Endothelial cell of umbilical vein (primary cell): ENCODE data around the gene GLOD4. TPM values are rescaled to one million over a fixed set of nuclear protein-coding genes. Genes with fewer than 3 reads are reported as not detected.

Experiments
- Bru-seq: library from RNA; stranded (reverse); fragments of 400-500 nt; gene quantifications from one replicate; lab custom pipeline; 2021; lab: Mats Ljungman, UMichigan
- BruChase-seq, 2 experiments: library from RNA; stranded (reverse); fragments of 400-500 nt; gene quantifications; one replicate each; lab custom pipeline; 2021; lab: Mats Ljungman, UMichigan
- BruUV-seq: library from RNA; stranded (reverse); fragments of 400-500 nt; replicated peaks from 2 replicates; lab custom pipeline; 2021; lab: Mats Ljungman, UMichigan
- CTCF ChIA-PET: fragments of 300-600, 350-600 bp; sonication (Branson Sonifier 250); formaldehyde crosslinking; loops from one replicate; lab custom pipeline; 2021; ENCODE audit warnings: antibody characterized with exemption, inconsistent platforms; lab: Charles Lee
- POLR2A ChIA-PET: fragments of 300-600, 350-600 bp; sonication (Branson Sonifier 250); formaldehyde crosslinking; loops from one replicate; lab custom pipeline; 2021; ENCODE audit warnings: antibody characterized with exemption, inconsistent platforms; lab: Charles Lee
- DNase-seq: peaks from one replicate; pipeline ENCODE4 v3.0.0-alpha.2; 2011; ENCODE audit warnings: low read depth, low spot score
- FAIRE-seq: peaks from 2 replicates; lab custom pipeline; 2011; peaks lifted over from hg19 to GRCh38; lab: Jason Lieb, UNC
- H2AFZ ChIP-seq: 2 replicates; pipeline ENCODE4 v1.6.0; 2012; ENCODE audit warnings: low read depth, low read length, control low read depth, inconsistent platforms
- H3K27ac ChIP-seq: 2 replicates; pipeline ENCODE4 v1.5.1; 2011; ENCODE audit warnings: low read depth, mild to moderate bottlenecking, control low read depth, low read length, moderate library complexity; ENCODE audit not compliant: insufficient read depth
- H3K27me3 ChIP-seq, 2 experiments: 2 replicates each; pipeline versions ENCODE4 v1.6.0 to v1.6.1; 2011; ENCODE audit warnings: low read length in 2 of 2, mixed read lengths in 1 of 2; ENCODE audit not compliant: control insufficient read depth in 2 of 2, insufficient read depth in 2 of 2
- H3K36me3 ChIP-seq, 2 experiments: 2 replicates in 1 of 2; 3 replicates in 1 of 2; pipeline ENCODE4 v1.5.1; 2011; ENCODE audit warnings: low read length in 2 of 2, mild to moderate bottlenecking in 1 of 2, moderate library complexity in 1 of 2; ENCODE audit not compliant: control insufficient read depth in 2 of 2, insufficient read depth in 2 of 2; ENCODE audit errors: extremely low read depth in 1 of 2
- H3K4me1 ChIP-seq: 3 replicates; pipeline ENCODE4 v1.5.1; 2011; ENCODE audit warnings: mild to moderate bottlenecking, low read length; ENCODE audit not compliant: control insufficient read depth, insufficient read depth; ENCODE audit errors: extremely low read depth
- H3K4me2 ChIP-seq: 2 replicates; pipeline ENCODE4 v1.6.1; 2011; ENCODE audit warnings: low read length, control low read depth, mixed read lengths; ENCODE audit not compliant: insufficient read depth
- H3K4me3 ChIP-seq, 3 experiments: fragments of 200-600 bp in 1 of 3; sonication (generic), shearing (Covaris generic) in 1 of 3; replicated peaks in 1 of 3; 2 replicates each; pipeline ENCODE4 v1.5.1; 2011 to 2016; ENCODE audit warnings: control low read depth in 3 of 3, low read length in 3 of 3, mild to moderate bottlenecking in 2 of 3, inconsistent platforms in 1 of 3, low read depth in 1 of 3, moderate library complexity in 1 of 3; ENCODE audit not compliant: insufficient read depth in 1 of 3
- H3K79me2 ChIP-seq: 2 replicates; pipeline ENCODE4 v1.6.0; 2012; ENCODE audit warnings: low read length, inconsistent platforms; ENCODE audit not compliant: control insufficient read depth, insufficient read depth
- H3K9ac ChIP-seq: replicated peaks from 2 replicates; pipeline ENCODE3; 2011; ENCODE audit warnings: low read length, control low read depth; ENCODE audit not compliant: insufficient read depth; ENCODE audit errors: extremely low read depth
- H3K9me1 ChIP-seq: replicated peaks from 3 replicates; pipeline ENCODE4 v1.6.0; 2011; ENCODE audit warnings: mild to moderate bottlenecking, low read length; ENCODE audit not compliant: control insufficient read depth, insufficient read depth; ENCODE audit errors: extremely low read depth
- H3K9me3 ChIP-seq: replicated peaks from 2 replicates; pipeline ENCODE4 v1.5.1; 2012; ENCODE audit warnings: low read length, inconsistent platforms; ENCODE audit not compliant: control insufficient read depth, insufficient read depth
- H4K20me1 ChIP-seq: replicated peaks from 2 replicates; pipeline ENCODE3; 2011; ENCODE audit warnings: mild to moderate bottlenecking, low read length; ENCODE audit not compliant: control insufficient read depth, insufficient read depth; ENCODE audit errors: extremely low read depth
- CTCF ChIP-seq, 2 donors: IDR thresholded peaks; 1 replicate in 1 of 2; 2 replicates in 1 of 2; pipeline ENCODE4 v1.5.1; 2011; ENCODE audit warnings: low read length in 2 of 2, mild to moderate bottlenecking in 2 of 2, moderate library complexity in 2 of 2, control low read depth in 1 of 2, inconsistent platforms in 1 of 2, low read depth in 1 of 2; ENCODE audit not compliant: insufficient read depth in 1 of 2; ENCODE audit errors: extremely low read depth in 1 of 2
- EZH2 ChIP-seq: IDR thresholded peaks from 2 replicates; pipeline ENCODE4 v1.6.1; 2012; ENCODE audit warnings: borderline replicate concordance, low read depth, mild to moderate bottlenecking, moderate library complexity, low read length, inconsistent platforms; ENCODE audit not compliant: severe bottlenecking
- FOS ChIP-seq: IDR thresholded peaks from 2 replicates; pipeline ENCODE4 v1.6.1; 2011; ENCODE audit warnings: mild to moderate bottlenecking, low read length, moderate library complexity, borderline replicate concordance; ENCODE audit not compliant: insufficient read depth
- GATA2 ChIP-seq: IDR thresholded peaks from 2 replicates; pipeline ENCODE4 v1.7.0; 2011; ENCODE audit warnings: low read depth, mild to moderate bottlenecking, moderate library complexity, mixed read lengths, low read length; ENCODE audit not compliant: insufficient read length, insufficient read depth
- JUN ChIP-seq: IDR thresholded peaks from 2 replicates; pipeline ENCODE4 v1.6.1; 2011; ENCODE audit warnings: borderline replicate concordance, low read depth; ENCODE audit not compliant: insufficient read length, insufficient read depth
- MAX ChIP-seq: IDR thresholded peaks from 2 replicates; pipeline ENCODE4 v1.6.1; 2011; ENCODE audit not compliant: insufficient read depth, insufficient read length
- MYC ChIP-seq: IDR thresholded peaks from one replicate; pipeline ENCODE4 v1.6.1; 2011; ENCODE audit warnings: mild to moderate bottlenecking, low read depth, low read length
- POLR2A ChIP-seq: IDR thresholded peaks from 2 replicates; pipeline ENCODE4 v1.6.1; 2012; ENCODE audit warnings: low read depth, mild to moderate bottlenecking, control low read depth, low read length
- POLR2AphosphoS5 ChIP-seq: IDR thresholded peaks from 2 replicates; pipeline ENCODE4 v1.6.1; 2012; ENCODE audit warnings: low read depth, mild to moderate bottlenecking, control low read depth, low read length, moderate library complexity; ENCODE audit not compliant: insufficient read depth
- dilution Hi-C: fragments of 300-500 bp; cut with MboI; formaldehyde crosslinking; loops from one replicate; pipeline ENCODE4 v1.15.0; 2019; ENCODE audit warnings: low sequenced_read_pairs; ENCODE audit not compliant: extremely low pct_ligation_motif_present
- intact Hi-C: fragments of 100-400 bp; cut with micrococcal nuclease; formaldehyde crosslinking; loops from one replicate; pipeline ENCODE4 v1.10.0; 2022
- long read RNA-seq: library from polyadenylated mRNA; stranded (forward); transcript quantifications from one replicate; pipeline ENCODE4 v2.0.0, GENCODE V29; 2021
- polyA minus RNA-seq, 3 experiments: library from RNA; depleted of rRNA, polyadenylated mRNA; stranded (reverse); fragments of >200 nt; gene quantifications; 1 replicate in 1 of 3; 2 replicates in 2 of 3; pipeline ENCODE4 v1.2.3, GENCODE V29; 2011
- polyA plus RNA-seq, 4 experiments: library from polyadenylated mRNA; depleted of rRNA in 3 of 4; stranded (reverse) in 3 of 4; unstranded in 1 of 4; fragments of >200 nt; gene quantifications; 2 replicates each; pipeline versions ENCODE4 v1.2.1 to v1.2.3, GENCODE V29; 2011 to 2012; ENCODE audit warnings: missing spikeins in 1 of 4
- total RNA-seq: library from RNA; stranded (reverse); gene quantifications from 2 replicates; pipeline ENCODE4 v1.2.3, GENCODE V29; 2021

GLOD4 gene
- total RNA-seq (81.8 and 84.2 TPM in 2 replicates), polyA plus RNA-seq (26.6 and 41.3 TPM in 2 replicates), polyA minus RNA-seq (25.9 and 32.4 TPM in 2 replicates), Bru-seq, nascent RNA (percentile 77 among the genes with signal in this experiment), BruChase-seq, experiment 1, labeled RNA remaining after a 6-hour chase (percentile 91 among the genes with signal in this experiment), BruChase-seq, experiment 2, labeled RNA remaining after a 2-hour chase (percentile 86 among the genes with signal in this experiment)
- 43.0 and 48.3 TPM in 2 replicates for polyA plus RNA-seq (2011; cell fraction: cytosol; rRNA removed)
- 43.0 and 73.1 TPM in 2 replicates for polyA plus RNA-seq (2011; cell fraction: nucleus; rRNA removed)
- 84.5 and 86.2 TPM in 2 replicates for polyA plus RNA-seq (2012)
- polyA minus RNA-seq (2011; cell fraction: cytosol; rRNA and poly(A)+ RNA removed), result 16.0 TPM
- 12.4 and 17.6 TPM in 2 replicates for polyA minus RNA-seq (2011; cell fraction: nucleus; rRNA and poly(A)+ RNA removed)
- long read RNA-seq, transcript GLOD4-202 (9 exons, 2,059 nt), result major isoform, 278 of 298 reads
- long read RNA-seq, partial matches to known transcripts, result 4 of 298 reads
- long read RNA-seq, other reads (novel, unspliced or antisense), result 12 of 298 reads

GRCh38 chr17:781805-782731, at the start of gene GLOD4, which contains the start of gene MRM3:
GLOD4 (minus strand) TSS chr17:782280; CDS start chr17:782255, 25 bp downstream.
MRM3 (plus strand) TSS chr17:782353; CDS start chr17:782379, 26 bp downstream.
- intact Hi-C loops (loop anchor here (1.0 to 2.0 kb wide), 3 partner anchors 30 to 214 kb away; partner anchors contain the start of gene GEMIN4), dilution Hi-C loops (loop anchor here (25.0 kb wide), 1 partner anchor 205 kb away; the partner anchor contains the start of genes NXN and TIMM22)
- TF ChIP-seq POLR2AphosphoS5, result peak; percentile 92
- TF ChIP-seq POLR2A, result peak; percentile 92
- TF ChIP-seq EZH2, result no peak
- TF ChIP-seq GATA2, result no peak
- TF ChIP-seq FOS, result no peak
- no peak for TF ChIP-seq CTCF (IDR thresholded peaks at IDR 0.05; ENCODE audit: extremely low read depth in 1 of 2, insufficient read depth in 1 of 2, low read depth in 1 of 2, low read length in 2 of 2)
- peak; percentile 84 for TF ChIP-seq MAX
- peak; percentile 92 for TF ChIP-seq MYC
- TF ChIP-seq JUN, result no peak
- H3K4me1 ChIP-seq, result peaks cover 18% of the 10 kb centered on the region
- no peaks in the 10 kb centered on the region for H3K9me3 ChIP-seq
- H3K79me2 ChIP-seq, result peaks cover 51% of the 10 kb centered on the region
- no peaks in the 10 kb centered on the region for H3K9me1 ChIP-seq
- peak within 1 kb of the TSS; percentile 91 for H3K4me2 ChIP-seq
- peak; percentile 53 for FAIRE-seq
- peak; percentile 92 for DNase-seq
- TSS peak; percentile 51 for BruUV-seq
- peak within 1 kb of the TSS; percentile 56 for H2AFZ ChIP-seq
- ChIA-PET POLR2A (interaction anchor here (0.6 kb wide), 1 partner anchor 22 kb away, joined by 5 read pairs; no protein-coding TSS in a partner anchor), CTCF (interaction anchor here (1.0 to 5.0 kb wide), 9 partner anchors 51 to 370 kb away, joined by 3 to 58 read pairs (median 4); partner anchors contain the start of genes NXN and TIMM22)
- peak within 1 kb of the TSS; percentile 82 for H3K9ac ChIP-seq
- no peaks in the 10 kb centered on the region for H3K27me3 ChIP-seq
- H3K36me3 ChIP-seq, result peaks cover 3 to 7% of the 10 kb centered on the region in 2 experiments
- no peaks in the 10 kb centered on the region for H4K20me1 ChIP-seq
- H3K27ac ChIP-seq, result peak within 1 kb of the TSS; percentile 29
- peak within 1 kb of the TSS; percentile 66 to 91 (median 83) for H3K4me3 ChIP-seq
